T-cell (primary cell): ENCODE measurements around the gene CLEC1B. TPM values are rescaled to one million over a fixed set of nuclear protein-coding genes. Genes with fewer than 3 reads are reported as not detected.
"Not testable (repeated sequence)": the region's sequence is repeated elsewhere in the genome, so short reads cannot be mapped to it uniquely, and the experiment has no call there.

Source experiments
- ATAC-seq, 4 experiments: fragments of 200-7000 bp in 3 of 4; fragments of 150-1000 bp in 1 of 4; cut with Tn5 transposase; replicated peaks in 1 of 4; 1 replicate in 3 of 4; 2 replicates in 1 of 4; pipeline ENCODE4 v1.10.0; 2021; ENCODE audit warnings: moderate library complexity in 3 of 4, mild to moderate bottlenecking in 2 of 4, moderate number of reproducible peaks in 1 of 4
- CTCF ChIA-PET, 2 donors: fragments of 300-600 bp; sonication (Branson Sonifier 250); formaldehyde crosslinking; loops; one replicate each; lab custom pipeline; 2022; ENCODE audit warnings: antibody characterized with exemption in 2 of 2; lab: Charles Lee
- POLR2A ChIA-PET, 2 donors: fragments of 300-600 bp; sonication (Branson Sonifier 250); formaldehyde crosslinking; loops; one replicate each; lab custom pipeline; 2022; ENCODE audit warnings: antibody characterized with exemption in 2 of 2; lab: Charles Lee
- DNase-seq, 35 experiments: peaks; one replicate each; pipeline versions ENCODE4 v3.0.0 to v3.0.0-alpha.2; 2013 to 2023
- H3K27ac ChIP-seq: one replicate; pipeline ENCODE4 v1.5.1; 2013; ENCODE audit warnings: low read length
- H3K27me3 ChIP-seq, 2 experiments: replicated peaks in 1 of 2; 1 replicate in 1 of 2; 2 replicates in 1 of 2; pipeline versions ENCODE4 v1.6.1 to v1.7.0; 2013; ENCODE audit warnings: low read length in 1 of 2, mixed read lengths in 1 of 2; ENCODE audit not compliant: control insufficient read depth in 2 of 2, insufficient read depth in 2 of 2; ENCODE audit errors: extremely low read depth in 1 of 2
- H3K36me3 ChIP-seq, 2 donors: 1 replicate in 1 of 2; 2 replicates in 1 of 2; pipeline versions ENCODE4 v1.6.1 to v1.7.0; 2013; ENCODE audit warnings: low read length in 1 of 2; ENCODE audit not compliant: control insufficient read depth in 2 of 2, insufficient read depth in 1 of 2; ENCODE audit errors: extremely low read depth in 1 of 2
- H3K4me1 ChIP-seq, 2 experiments: 1 replicate in 1 of 2; 2 replicates in 1 of 2; pipeline versions ENCODE4 v1.6.1 to v1.7.0; 2013; ENCODE audit warnings: low read length in 2 of 2, mixed read lengths in 1 of 2; ENCODE audit not compliant: insufficient read depth in 2 of 2, control insufficient read depth in 1 of 2; ENCODE audit errors: extremely low read depth in 1 of 2
- H3K4me3 ChIP-seq, 2 donors: 1 replicate in 1 of 2; 2 replicates in 1 of 2; pipeline versions ENCODE4 v1.5.1 to v1.7.0; 2013; ENCODE audit warnings: mild to moderate bottlenecking in 2 of 2, low read length in 1 of 2, moderate library complexity in 1 of 2; ENCODE audit not compliant: control insufficient read depth in 1 of 2; ENCODE audit errors: extremely low read depth in 1 of 2
- H3K9me3 ChIP-seq: 2 replicates; pipeline ENCODE4 v1.7.0; 2013
- H3K27ac Mint-ChIP-seq, 2 donors: one replicate each; pipeline ENCODE4 v1.8.0; 2020 to 2021; ENCODE audit warnings: mild to moderate bottlenecking in 2 of 2, mixed read lengths in 2 of 2
- H3K27me3 Mint-ChIP-seq, 2 donors: one replicate each; pipeline ENCODE4 v1.8.0; 2021 to 2022; ENCODE audit warnings: mixed read lengths in 2 of 2
- H3K36me3 Mint-ChIP-seq: one replicate; pipeline ENCODE4 v1.8.0; 2021; ENCODE audit warnings: mixed read lengths
- H3K4me1 Mint-ChIP-seq, 3 donors: one replicate each; pipeline ENCODE4 v1.8.0; 2020 to 2022; ENCODE audit warnings: mixed read lengths in 3 of 3, mild to moderate bottlenecking in 1 of 3
- H3K4me3 Mint-ChIP-seq, 3 donors: one replicate each; pipeline ENCODE4 v1.8.0; 2020 to 2022; ENCODE audit warnings: mild to moderate bottlenecking in 3 of 3, mixed read lengths in 3 of 3, moderate library complexity in 3 of 3
- H3K9me3 Mint-ChIP-seq, 3 donors: one replicate each; pipeline ENCODE4 v1.8.0; 2020 to 2022; ENCODE audit warnings: mixed read lengths in 3 of 3
- WGBS: methylation state at CpG from one replicate; pipeline ENCODE4 v1.1.5; 2013; ENCODE audit warnings: missing lambda C conversion rate; ENCODE audit not compliant: insufficient coverage; 5-methylcytosine and 5-hydroxymethylcytosine counted together
- total RNA-seq, 35 experiments: library from RNA in 6 of 35; stranded (reverse) in 6 of 35; fragments of 120-200 nt in 1 of 35; gene quantifications; one replicate each; pipeline versions ENCODE4 v1.2.1 to v1.2.4 and lab custom pipeline; 2013 to 2026

Gene CLEC1B
- total RNA-seq, 5 donors from 2014 or later (not counting 1 experiment from before 2014, with no cell fraction given): 0.50 TPM; not detected in 4

GRCh38 chr12:10030446-10030845, 31.5 kb upstream of the CLEC1B start, which contains the start of gene CLEC9A:
Gene CLEC9A, plus strand, starts transcription at chr12:10030682. Its CDS starts 22,006 bp downstream, at chr12:10052688.
- H3K36me3 Mint-ChIP-seq: no peaks in the 10 kb centered on the region
- CTCF ChIA-PET: no interaction called here
- no peaks in the 10 kb centered on the region for H3K4me1 ChIP-seq

GRCh38 chr12:10027721-10028120, 28.8 kb upstream of the CLEC1B start:
- Histone ChIP-seq H3K27me3 (peaks cover 0 to 7% of the 10 kb centered on the region in 2 experiments), H3K27ac (no peak overlapping the region), H3K4me3 (no peak overlapping the region), H3K4me1 (no peaks in the 10 kb centered on the region), H3K36me3 (no peaks in the 10 kb centered on the region), H3K9me3 (no peaks in the 10 kb centered on the region)
- ATAC-seq: no peak
- WGBS: 54% methylated on average over 2 of the region's 4 CpGs
- Mint-ChIP-seq H3K4me1 (no peaks in the 10 kb centered on the region), H3K27me3 (peaks cover 0 to 4% of the 10 kb centered on the region in 2 donors), H3K27ac (no peak overlapping the region), H3K36me3 (no peaks in the 10 kb centered on the region), H3K4me3 (no peak overlapping the region), H3K9me3 (no peaks in the 10 kb centered on the region)
- DNase-seq: no peak
- CTCF ChIA-PET: interaction anchor here in 1 of 2 donors (0.8 kb wide), 1 partner anchor 200 kb away, joined by 3 read pairs; no protein-coding TSS in a partner anchor
- POLR2A ChIA-PET: no interaction called here

More at GRCh38 chr12:10030446-10030845, 31.5 kb upstream of the CLEC1B start, which contains the start of gene CLEC9A:
- DNase-seq (no peak), ATAC-seq (no peak)
- H3K4me3 ChIP-seq: no peak within 1 kb of the TSS
- H3K9me3 Mint-ChIP-seq: no peaks in the 10 kb centered on the region
- H3K9me3 ChIP-seq: no peaks in the 10 kb centered on the region
- H3K27ac Mint-ChIP-seq: no peak within 1 kb of the TSS
- peaks cover 0 to 11% of the 10 kb centered on the region in 2 experiments for H3K27me3 ChIP-seq
- no peak within 1 kb of the TSS for H3K4me3 Mint-ChIP-seq
- H3K27ac ChIP-seq: no peak within 1 kb of the TSS
- no peaks in the 10 kb centered on the region for H3K4me1 Mint-ChIP-seq
- H3K27me3 Mint-ChIP-seq: peaks cover 4% of the 10 kb centered on the region in 2 donors
- POLR2A ChIA-PET: no interaction called here
- no peaks in the 10 kb centered on the region for H3K36me3 ChIP-seq
- WGBS: 97% methylated on average over 7 of the region's 14 CpGs

- H3K27me3 ChIP-seq: peaks cover 0 to 8% of the 10 kb centered on the region in 2 experiments
- Mint-ChIP-seq H3K4me1 (no peaks in the 10 kb centered on the region), H3K9me3 (no peaks in the 10 kb centered on the region), H3K27ac (no peak overlapping the region), H3K27me3 (peaks cover 2 to 4% of the 10 kb centered on the region in 2 donors), H3K36me3 (no peaks in the 10 kb centered on the region), H3K4me3 (no peak overlapping the region)
- no peak overlapping the region for H3K27ac ChIP-seq
- ATAC-seq (no peak), DNase-seq (no peak)
- no peaks in the 10 kb centered on the region for H3K36me3 ChIP-seq
- ChIA-PET CTCF (interaction anchor here in 1 of 2 donors (0.8 kb wide), 1 partner anchor 200 kb away, joined by 3 read pairs; no protein-coding TSS in a partner anchor), POLR2A (no interaction called here)
- no peak overlapping the region for H3K4me3 ChIP-seq
- 76% methylated on average over 3 of the region's 3 CpGs for WGBS
- no peaks in the 10 kb centered on the region for H3K9me3 ChIP-seq
- no peaks in the 10 kb centered on the region for H3K4me1 ChIP-seq
These were observed 28.4 kb upstream of the CLEC1B start for GRCh38 chr12:10027311-10027710.

- H3K9me3 ChIP-seq, H3K27ac ChIP-seq, H3K4me3 ChIP-seq, H3K36me3 ChIP-seq, H3K9me3 Mint-ChIP-seq, CTCF ChIA-PET, H3K27me3 ChIP-seq, H3K36me3 Mint-ChIP-seq, H3K4me1 Mint-ChIP-seq, DNase-seq, H3K4me1 ChIP-seq, ATAC-seq, H3K27me3 Mint-ChIP-seq, H3K27ac Mint-ChIP-seq, POLR2A ChIA-PET, H3K4me3 Mint-ChIP-seq: not testable (repeated sequence)
- 100% methylated on average over 2 of the region's 4 CpGs for WGBS
These were observed 27.7 kb upstream of the CLEC1B start for GRCh38 chr12:10026666-10027065.

GRCh38 chr12:10025236-10025635, 26.3 kb upstream of the CLEC1B start:
- ChIA-PET CTCF (interaction anchor here in 1 of 2 donors (0.6 kb wide), 1 partner anchor 13 kb away, joined by 3 read pairs; no protein-coding TSS in a partner anchor), POLR2A (no interaction called here)
- Mint-ChIP-seq H3K27me3 (peaks cover 4% of the 10 kb centered on the region in 2 donors), H3K9me3 (no peaks in the 10 kb centered on the region), H3K4me3 (no peak overlapping the region), H3K4me1 (no peaks in the 10 kb centered on the region), H3K27ac (no peak overlapping the region), H3K36me3 (no peaks in the 10 kb centered on the region)
- ATAC-seq (no peak), DNase-seq (no peak)
- Histone ChIP-seq H3K4me1 (no peaks in the 10 kb centered on the region), H3K36me3 (no peaks in the 10 kb centered on the region), H3K27ac (no peak overlapping the region), H3K4me3 (no peak overlapping the region), H3K27me3 (peaks cover 0 to 5% of the 10 kb centered on the region in 2 experiments), H3K9me3 (no peaks in the 10 kb centered on the region)
- no CpG with 5 or more reads among the region's 3 CpGs for WGBS

- POLR2A ChIA-PET: no interaction called here
- 45% methylated on average over 2 of the region's 3 CpGs for WGBS
- H3K36me3 ChIP-seq: no peaks in the 10 kb centered on the region
- no peaks in the 10 kb centered on the region for H3K9me3 ChIP-seq
- H3K27me3 ChIP-seq: peaks cover 0 to 5% of the 10 kb centered on the region in 2 experiments
- no peak overlapping the region for H3K4me3 Mint-ChIP-seq
- H3K36me3 Mint-ChIP-seq: no peaks in the 10 kb centered on the region
- H3K4me1 Mint-ChIP-seq: no peaks in the 10 kb centered on the region
- no peak for ATAC-seq
- no peaks in the 10 kb centered on the region for H3K9me3 Mint-ChIP-seq
- H3K27ac ChIP-seq: no peak overlapping the region
- no peak overlapping the region for H3K4me3 ChIP-seq
- CTCF ChIA-PET: no interaction called here
- H3K4me1 ChIP-seq: no peaks in the 10 kb centered on the region
- H3K27ac Mint-ChIP-seq: no peak overlapping the region
- peaks cover 4 to 5% of the 10 kb centered on the region in 2 donors for H3K27me3 Mint-ChIP-seq
- no peak for DNase-seq
These were observed 22.4 kb upstream of the CLEC1B start for GRCh38 chr12:10021342-10021741.
